HCT116 (cell line): ENCODE measurements around the gene C1orf115. TPM values are rescaled to one million over a fixed set of nuclear protein-coding genes. Genes with fewer than 3 reads are reported as not detected.

Experiments used
- ATAC-seq: fragments of 200-7000 bp; cut with Tn5 transposase; 2 replicates; pipeline ENCODE4 v1.9.1; 2020; ENCODE audit warnings: mild to moderate bottlenecking, moderate library complexity
- BruUV-seq: library from RNA; stranded (reverse); fragments of 400-500 nt; replicated peaks from 2 replicates; lab custom pipeline; 2021; lab: Mats Ljungman, UMichigan
- CTCF ChIA-PET: fragments of 300-600 bp; sonication (Branson Sonifier 250); formaldehyde crosslinking; loops from one replicate; lab custom pipeline; 2021; ENCODE audit warnings: antibody characterized with exemption; lab: Charles Lee
- POLR2A ChIA-PET: fragments of 300-600, 350-600 bp; sonication (Branson Sonifier 250); formaldehyde crosslinking; loops from one replicate; lab custom pipeline; 2021; ENCODE audit warnings: antibody characterized with exemption; lab: Charles Lee
- RAD21 ChIA-PET, 2 experiments: fragments of 300-600 bp; sonication (Branson Sonifier 250); formaldehyde crosslinking; loops; one replicate each; lab custom pipeline; 2023; ENCODE audit warnings: low total read pairs in 2 of 2; ENCODE audit not compliant: uncharacterized antibody in 2 of 2, unreplicated experiment in 2 of 2, low non-redundant PET in 1 of 2; lab: Charles Lee
- DNase-seq: peaks from one replicate; pipeline ENCODE4 v3.0.0-alpha.2; 2010; ENCODE audit warnings: low read depth, low spot score
- H2AFZ ChIP-seq: fragments of 200-600 bp; shearing (Covaris generic), sonication (generic); 2 replicates; pipeline ENCODE4 v1.6.1; 2017; ENCODE audit warnings: low read depth, mixed run types, mixed read lengths, antibody characterized with exemption, low read length; ENCODE audit not compliant: poor library complexity, severe bottlenecking
- H3K27ac ChIP-seq: 2 replicates; pipeline ENCODE4 v1.5.1; 2012; ENCODE audit warnings: low read depth, low read length
- H3K27me3 ChIP-seq: fragments of 200-600 bp; sonication (generic); 2 replicates; pipeline ENCODE4 v1.6.1; 2016; ENCODE audit warnings: mixed run types, low read length, mixed read lengths; ENCODE audit not compliant: insufficient read depth
- H3K36me3 ChIP-seq, 2 experiments: fragments of 200-500 bp in 1 of 2; fragments of 200-600 bp in 1 of 2; sonication (Bioruptor generic) in 1 of 2; sonication (generic) in 1 of 2; 2 replicates each; pipeline versions ENCODE4 v1.5.1 to v1.6.1; 2014 to 2016; ENCODE audit warnings: low read length in 2 of 2, inconsistent platforms in 1 of 2, mixed read lengths in 1 of 2, mixed run types in 1 of 2; ENCODE audit not compliant: insufficient read depth in 2 of 2, control insufficient read depth in 1 of 2
- H3K4me1 ChIP-seq, 2 experiments: fragments of 200-600 bp in 1 of 2; sonication (generic) in 1 of 2; 2 replicates each; pipeline versions ENCODE4 v1.5.1 to v1.6.1; 2012 to 2017; ENCODE audit warnings: low read length in 2 of 2, inconsistent platforms in 1 of 2, mild to moderate bottlenecking in 1 of 2, mixed read lengths in 1 of 2, mixed run types in 1 of 2, moderate library complexity in 1 of 2; ENCODE audit not compliant: insufficient read depth in 2 of 2, control insufficient read depth in 1 of 2
- H3K4me2 ChIP-seq: fragments of 200-600 bp; sonication (generic); 2 replicates; pipeline ENCODE4 v1.6.1; 2017; ENCODE audit warnings: mixed run types, low read length, mixed read lengths
- H3K4me3 ChIP-seq, 2 experiments: fragments of 200-600 bp in 1 of 2; sonication (generic) in 1 of 2; replicated peaks in 1 of 2; 2 replicates each; pipeline ENCODE4 v1.5.1; 2011 to 2016; ENCODE audit warnings: low read length in 2 of 2, control low read depth in 1 of 2, low read depth in 1 of 2, mild to moderate bottlenecking in 1 of 2, mixed read lengths in 1 of 2, mixed run types in 1 of 2
- H3K79me2 ChIP-seq: fragments of 200-600 bp; sonication (generic); 2 replicates; pipeline ENCODE4 v1.6.1; 2017; ENCODE audit warnings: mild to moderate bottlenecking, mixed run types, low read length, moderate library complexity, mixed read lengths; ENCODE audit not compliant: insufficient read depth
- H3K9ac ChIP-seq: fragments of 200-600 bp; sonication (generic); 2 replicates; pipeline ENCODE4 v1.6.1; 2016; ENCODE audit warnings: low read length, mixed read lengths
- H3K9me2 ChIP-seq: fragments of 200-600 bp; sonication (generic), shearing (Covaris generic); 2 replicates; pipeline ENCODE4 v1.6.1; 2017; ENCODE audit warnings: mixed run types, mild to moderate bottlenecking, moderate library complexity; ENCODE audit not compliant: insufficient read depth
- H3K9me3 ChIP-seq, 2 experiments: fragments of 200-500 bp in 1 of 2; fragments of 200-600 bp in 1 of 2; sonication (Bioruptor generic) in 1 of 2; sonication (generic) in 1 of 2; 2 replicates each; pipeline ENCODE4 v1.6.1; 2014 to 2017; ENCODE audit warnings: low read length in 2 of 2, mixed read lengths in 2 of 2, inconsistent platforms in 1 of 2, low read depth in 1 of 2, mild to moderate bottlenecking in 1 of 2, mixed run types in 1 of 2, moderate library complexity in 1 of 2; ENCODE audit not compliant: control insufficient read depth in 1 of 2, insufficient read depth in 1 of 2
- H4K20me1 ChIP-seq: fragments of 200-600 bp; sonication (generic), shearing (Covaris generic); 2 replicates; pipeline ENCODE4 v1.6.1; 2017; ENCODE audit warnings: mixed run types, mild to moderate bottlenecking, moderate library complexity; ENCODE audit not compliant: insufficient read depth
- ATF3 ChIP-seq: IDR thresholded peaks from 2 replicates; pipeline ENCODE4 v1.6.1; 2012
- CBX3 ChIP-seq: IDR thresholded peaks from 2 replicates; pipeline ENCODE4 v1.6.1; 2012; ENCODE audit warnings: low read depth
- CTCF ChIP-seq, 3 experiments: fragments of 200-600 bp in 1 of 3; sonication (generic) in 1 of 3; IDR thresholded peaks in 2 of 3; conservative IDR thresholded peaks in 1 of 3; 2 replicates each; pipeline ENCODE4 v1.5.1; 2012 to 2017; ENCODE audit warnings: low read depth in 2 of 3, low read length in 2 of 3, antibody characterized with exemption in 1 of 3, borderline replicate concordance in 1 of 3, control low read depth in 1 of 3, mild to moderate bottlenecking in 1 of 3, mixed read lengths in 1 of 3, mixed run types in 1 of 3, moderate library complexity in 1 of 3; ENCODE audit not compliant: insufficient read depth in 1 of 3
- EGR1 ChIP-seq: IDR thresholded peaks from 2 replicates; pipeline ENCODE4 v1.6.1; 2012; ENCODE audit warnings: low read depth
- ELF1 ChIP-seq: IDR thresholded peaks from 2 replicates; pipeline ENCODE4 v1.6.1; 2012; ENCODE audit warnings: low read depth, borderline replicate concordance
- EZH2phosphoT487 ChIP-seq: fragments of 200-600 bp; IDR thresholded peaks from 2 replicates; pipeline ENCODE4 v1.6.1; 2018; ENCODE audit warnings: antibody characterized with exemption, borderline replicate concordance
- FOSL1 ChIP-seq: IDR thresholded peaks from 2 replicates; pipeline ENCODE4 v1.6.1; 2012; ENCODE audit warnings: low read depth
- MAX ChIP-seq: IDR thresholded peaks from 2 replicates; pipeline ENCODE4 v1.6.1; 2012
- POLR2A ChIP-seq: IDR thresholded peaks from 2 replicates; pipeline ENCODE4 v1.7.0; 2011; ENCODE audit warnings: borderline replicate concordance; ENCODE audit not compliant: insufficient read depth, insufficient read length; ENCODE audit errors: extremely low read depth
- RAD21 ChIP-seq: IDR thresholded peaks from 2 replicates; pipeline ENCODE4 v1.6.1; 2012; ENCODE audit warnings: low read depth, mild to moderate bottlenecking
- REST ChIP-seq: IDR thresholded peaks from 2 replicates; pipeline ENCODE4 v1.6.1; 2012; ENCODE audit warnings: low read depth
- SRF ChIP-seq: IDR thresholded peaks from 2 replicates; pipeline ENCODE4 v1.6.1; 2012; ENCODE audit warnings: low read depth
- TCF7L2 ChIP-seq: IDR thresholded peaks from 2 replicates; pipeline ENCODE4 v1.7.0; 2011; ENCODE audit warnings: borderline replicate concordance, inconsistent platforms; ENCODE audit not compliant: insufficient read depth, insufficient read length; ENCODE audit errors: extremely low read depth
- YY1 ChIP-seq: IDR thresholded peaks from 2 replicates; pipeline ENCODE4 v1.6.1; 2011; ENCODE audit warnings: low read length, low read depth, moderate library complexity, mild to moderate bottlenecking; ENCODE audit not compliant: insufficient replicate concordance; ENCODE audit errors: extremely low read depth
- ZBTB33 ChIP-seq: IDR thresholded peaks from 2 replicates; pipeline ENCODE4 v1.6.1; 2011; ENCODE audit warnings: mild to moderate bottlenecking, low read length, moderate library complexity; ENCODE audit not compliant: insufficient replicate concordance; ENCODE audit errors: extremely low read depth
- ZFX ChIP-seq: fragments of 450-650 bp; IDR thresholded peaks from 2 replicates; pipeline ENCODE4 v1.6.1; 2017
- intact Hi-C: fragments of 100-400 bp; cut with micrococcal nuclease; formaldehyde crosslinking; loops from 2 replicates; pipeline ENCODE4 v1.10.0; 2022
- total RNA-seq: library from RNA; stranded (reverse); gene quantifications from one replicate; pipeline ENCODE4 v1.2.1, GENCODE V29; 2021; ENCODE audit not compliant: unreplicated experiment

C1orf115 gene
- total RNA-seq, 1 experiment from 2014 or later: 16.8 TPM

- TF ChIP-seq REST (no peak), YY1 (no peak)
Observed at GRCh38 chr1:220702733-220703270, 12.6 kb downstream of the C1orf115 start (continued).

GRCh38 chr1:220703305-220703704 lies 13.1 kb downstream of the C1orf115 start:
- no peak for DNase-seq
- Histone ChIP-seq H2AFZ (no peak overlapping the region), H3K9ac (no peak overlapping the region), H4K20me1 (no peaks in the 10 kb centered on the region), H3K4me1 (no peaks in the 10 kb centered on the region; a peak in 2 of 4 replicates), H3K4me3 (no peak overlapping the region), H3K9me3 (no peaks in the 10 kb centered on the region), H3K27ac (no peak overlapping the region), H3K79me2 (no peaks in the 10 kb centered on the region), H3K9me2 (no peaks in the 10 kb centered on the region), H3K27me3 (no peaks in the 10 kb centered on the region), H3K4me2 (no peak overlapping the region), H3K36me3 (no peaks in the 10 kb centered on the region)
- no TSS peak for BruUV-seq
- no peak for ATAC-seq
- ChIA-PET POLR2A (no interaction called here), CTCF (no interaction called here), RAD21 (no interaction called here)
- intact Hi-C loops: no loop called here
- TF ChIP-seq EZH2phosphoT487 (no peak), CBX3 (no peak), YY1 (no peak), ZBTB33 (no peak), ELF1 (no peak), RAD21 (no peak), CTCF (IDR thresholded peaks at IDR 0.05 in 2 of 3, conservative IDR thresholded peaks at IDR 0.05 in 1 of 3; ENCODE audit: borderline replicate concordance in 1 of 3, insufficient read depth in 1 of 3, low read depth in 2 of 3, low read length in 2 of 3) (no peak), EGR1 (no peak), ATF3 (no peak), FOSL1 (no peak), POLR2A (no peak), MAX (no peak), SRF (no peak), ZFX (no peak), TCF7L2 (no peak)
